Measurements from ENCODE around the gene AHNAK2.

AHNAK2 gene

GRCh38 chr14:104983231-104983721, 5.1 kb upstream of the AHNAK2 start:
- H3K4me3 ChIP-seq (ENCODE audit: low read depth, low read length): no peak overlapping the region
- TF ChIP-seq CTCF (IDR thresholded peaks at IDR 0.05; ENCODE audit: low read depth, low read length): no peak

GRCh38 chr14:104982548-104983230, 4.5 kb upstream of the AHNAK2 start:
- H3K4me3 ChIP-seq (ENCODE audit: low read depth, low read length): no peak overlapping the region
- no peak for TF ChIP-seq CTCF (IDR thresholded peaks at IDR 0.05; ENCODE audit: low read depth, low read length)

GRCh38 chr14:104981699-104982541, 3.7 kb upstream of the AHNAK2 start:
- no peak for TF ChIP-seq CTCF (IDR thresholded peaks at IDR 0.05; ENCODE audit: low read depth, low read length)
- H3K4me3 ChIP-seq (ENCODE audit: low read depth, low read length): no peak overlapping the region

GRCh38 chr14:104980611-104981531, 2.7 kb upstream of the AHNAK2 start:
- no peak overlapping the region for H3K4me3 ChIP-seq (ENCODE audit: low read depth, low read length)
- no peak for TF ChIP-seq CTCF (IDR thresholded peaks at IDR 0.05; ENCODE audit: low read depth, low read length)

GRCh38 chr14:104979758-104980610, 1.8 kb upstream of the AHNAK2 start:
- no peak overlapping the region for H3K4me3 ChIP-seq (ENCODE audit: low read depth, low read length)
- TF ChIP-seq CTCF (IDR thresholded peaks at IDR 0.05; ENCODE audit: low read depth, low read length): no peak
